DMS153 (cell line): Measurements from ENCODE around the gene SPDYE4.

Source experiments
- DNase-seq: peaks from one replicate; lab custom pipeline; 2025; lab: John Stamatoyannopoulos, UW

The SPDYE4 gene

DNA sequence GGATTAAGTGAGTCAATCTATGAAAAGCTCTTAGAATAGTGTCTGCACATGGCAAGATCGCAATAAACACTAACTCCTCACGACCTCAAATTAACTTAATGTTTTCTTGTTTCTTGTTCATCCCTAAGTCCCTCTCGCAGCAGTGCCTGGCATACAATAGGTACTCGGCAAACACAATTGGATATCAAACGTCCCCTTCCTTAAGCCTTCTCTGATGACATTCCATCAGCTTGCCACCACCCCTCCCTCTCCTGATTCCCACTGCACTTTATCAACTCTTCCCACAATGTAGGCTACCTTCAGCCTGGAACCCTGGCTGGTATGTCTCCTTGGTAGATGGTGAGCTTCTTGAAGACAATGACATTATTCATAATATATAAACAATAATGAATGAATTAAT, 47.1 kb downstream of the SPDYE4 start:
- no peak for DNase-seq

DNA sequence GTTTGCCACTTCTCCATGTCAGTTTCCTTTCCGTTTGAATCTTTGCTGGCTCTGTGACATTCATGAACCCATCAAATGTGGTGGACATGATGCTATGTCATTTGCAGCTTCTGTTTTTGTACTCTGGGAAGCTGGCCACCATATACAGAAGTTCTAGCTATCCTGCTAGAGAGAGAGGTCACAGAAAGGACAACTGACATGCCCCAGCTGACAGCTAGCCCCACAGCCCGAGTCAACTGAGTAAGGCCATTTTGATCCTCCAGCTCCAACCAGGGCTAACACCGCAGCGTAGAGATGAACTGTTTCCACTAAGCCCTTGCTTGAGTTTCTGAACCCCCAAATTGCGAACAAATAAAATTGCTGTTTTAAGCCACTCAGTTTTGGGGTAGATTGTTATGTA, 47.5 kb downstream of the SPDYE4 start:
- no peak for DNase-seq

DNA sequence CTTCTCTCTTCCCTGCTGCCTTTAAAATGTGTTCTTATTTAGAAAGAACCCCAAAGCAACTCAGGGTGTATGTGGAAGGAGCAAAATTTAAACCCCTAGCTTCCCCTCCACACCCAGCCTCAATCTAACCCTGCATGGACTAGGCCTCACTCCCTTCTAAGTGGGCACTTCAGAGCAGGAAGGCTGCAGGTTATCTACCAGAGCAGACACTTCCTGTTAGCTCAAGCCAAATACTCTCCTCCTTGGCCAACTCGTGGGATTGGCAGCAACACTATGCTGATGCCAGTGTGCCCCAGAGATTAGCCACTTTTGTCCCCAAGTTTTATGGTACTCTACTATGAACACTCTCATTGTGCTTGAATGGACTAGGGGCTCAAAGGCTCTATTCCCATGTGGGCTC, 49.3 kb downstream of the SPDYE4 start:
- no peak for DNase-seq

DNA sequence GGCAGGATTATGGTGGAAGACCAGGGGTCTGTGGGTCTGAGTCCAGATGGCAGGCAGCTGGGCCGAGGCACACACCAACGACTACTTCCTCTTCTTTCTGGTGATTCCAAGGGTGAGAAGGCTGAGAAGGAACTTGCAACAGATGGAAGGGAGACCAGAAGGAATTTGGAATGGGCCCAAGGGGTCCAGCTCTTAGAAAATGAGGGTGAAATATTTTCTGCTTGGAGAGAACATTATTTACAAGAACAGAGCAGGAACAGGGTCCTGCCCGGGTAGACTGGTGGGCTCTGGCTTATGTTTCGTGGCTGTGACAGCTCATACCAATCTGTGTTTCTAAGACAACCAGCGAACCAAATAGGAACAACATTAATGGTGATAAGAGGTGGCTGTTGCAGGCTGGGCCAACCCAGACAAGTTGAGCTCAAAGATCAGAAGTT, 50.3 kb downstream of the SPDYE4 start:
- no peak for DNase-seq

DNA sequence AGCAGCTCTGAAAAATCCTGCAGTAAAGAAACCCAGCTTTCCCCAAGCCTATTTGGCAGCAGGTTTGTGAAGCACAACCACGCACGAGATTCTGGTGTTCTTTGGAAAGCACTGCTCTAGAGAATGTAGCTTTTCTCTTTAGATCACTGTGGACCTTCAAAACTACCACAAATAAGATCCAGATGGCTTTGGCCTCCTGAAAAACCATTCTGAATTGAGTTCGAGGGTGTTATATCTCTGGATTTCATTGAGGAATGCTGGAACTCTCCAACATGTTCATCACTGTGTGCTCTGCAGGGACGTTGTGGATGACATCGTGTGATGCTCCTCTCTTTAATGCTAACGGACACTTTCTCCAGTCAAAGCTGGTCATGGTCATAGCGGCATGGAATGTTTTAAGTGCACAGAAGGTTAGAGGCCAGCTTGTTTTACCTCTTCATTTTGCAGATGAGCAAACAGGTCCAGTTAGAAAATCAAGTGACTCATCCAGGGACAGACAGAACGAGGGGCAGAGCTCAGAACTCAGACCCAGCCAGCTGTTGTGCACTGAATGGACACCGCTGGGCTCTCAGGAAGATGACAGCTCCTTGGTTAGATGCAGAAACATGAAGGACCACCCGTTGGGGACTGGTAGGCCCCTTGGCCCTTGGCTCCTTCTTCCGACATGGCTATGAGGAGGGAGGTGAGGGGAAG, 50.9 kb downstream of the SPDYE4 start:
- no peak for DNase-seq

DNA sequence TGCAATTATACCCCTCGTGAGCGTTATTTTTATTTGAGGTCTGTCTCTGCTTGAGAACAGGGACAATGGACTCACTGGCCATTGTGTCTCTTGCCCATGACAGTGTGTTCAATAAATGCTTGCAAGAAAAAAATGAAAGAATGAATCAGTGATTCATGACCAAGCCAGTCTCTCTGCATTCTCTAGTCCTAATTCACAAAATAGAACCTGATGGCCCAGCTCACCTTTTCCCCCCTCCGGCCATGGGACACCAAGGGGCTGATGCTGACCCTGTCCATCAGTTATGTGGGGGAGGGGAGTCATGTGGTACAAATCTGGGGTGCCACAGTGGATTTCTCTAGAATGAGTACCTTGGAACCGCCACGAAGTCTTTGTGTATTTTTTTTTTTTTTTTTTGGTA, 51.9 kb downstream of the SPDYE4 start:
- no peak for DNase-seq

DNA sequence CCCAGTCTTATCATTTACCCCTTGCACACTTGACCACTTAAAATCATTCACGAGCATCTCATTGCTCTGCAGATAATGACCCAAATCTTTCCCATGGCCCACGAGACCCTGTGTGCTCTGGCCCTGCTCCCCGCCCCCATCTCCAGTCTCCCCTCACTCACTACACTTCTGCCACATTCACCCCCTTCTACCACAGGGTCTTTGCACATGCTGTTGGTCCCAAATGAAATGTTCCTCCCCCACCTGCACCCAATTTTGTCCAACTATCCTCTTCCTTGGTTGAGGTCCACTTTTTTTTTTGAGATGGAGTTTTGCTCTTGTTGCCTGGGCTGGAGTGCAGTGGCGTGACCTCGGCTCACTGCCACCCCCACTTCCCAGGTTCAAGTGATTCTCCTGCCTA, 52.9 kb downstream of the SPDYE4 start:
- DNase-seq = no peak

DNA sequence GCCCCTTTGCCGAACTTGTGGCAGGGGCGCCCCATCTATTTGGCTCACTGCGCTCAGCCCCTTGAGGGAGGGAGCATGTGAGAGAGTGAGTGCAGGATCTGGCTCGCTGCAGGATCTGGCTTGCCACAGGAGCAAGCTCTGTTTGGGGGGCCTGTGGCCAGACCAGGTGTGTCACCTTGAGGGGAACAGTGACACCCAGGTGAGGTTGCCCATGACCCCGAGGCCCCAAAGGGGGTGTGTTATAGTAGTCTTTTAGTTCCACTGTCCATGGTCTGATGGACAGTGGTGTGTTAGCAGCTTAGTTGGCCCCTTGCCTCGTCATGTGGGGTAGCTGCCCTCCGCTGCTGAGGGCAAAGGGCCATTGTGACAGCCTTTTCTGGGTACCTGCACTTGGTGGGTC, 55.3 kb downstream of the SPDYE4 start:
- DNase-seq = no peak

DNA sequence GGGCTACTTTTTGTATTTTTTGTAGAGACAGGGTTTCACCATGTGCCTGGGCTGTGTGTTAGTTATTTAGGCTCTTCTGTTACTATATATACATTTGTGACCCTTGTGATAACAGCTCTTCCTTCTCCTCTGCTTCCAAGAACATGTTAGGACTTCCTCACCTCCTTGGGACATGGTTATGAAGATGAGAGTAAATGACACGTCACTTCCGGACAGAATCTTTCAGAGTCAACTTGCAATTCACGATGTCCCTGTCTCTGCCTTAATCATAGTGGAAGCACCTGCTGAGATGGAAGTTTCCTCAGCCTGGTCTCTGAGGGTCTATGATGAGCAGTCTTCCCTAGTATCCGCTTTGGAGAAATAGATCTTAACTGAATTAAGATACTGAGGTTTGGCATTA, 56.6 kb downstream of the SPDYE4 start:
- no peak for DNase-seq

DNA sequence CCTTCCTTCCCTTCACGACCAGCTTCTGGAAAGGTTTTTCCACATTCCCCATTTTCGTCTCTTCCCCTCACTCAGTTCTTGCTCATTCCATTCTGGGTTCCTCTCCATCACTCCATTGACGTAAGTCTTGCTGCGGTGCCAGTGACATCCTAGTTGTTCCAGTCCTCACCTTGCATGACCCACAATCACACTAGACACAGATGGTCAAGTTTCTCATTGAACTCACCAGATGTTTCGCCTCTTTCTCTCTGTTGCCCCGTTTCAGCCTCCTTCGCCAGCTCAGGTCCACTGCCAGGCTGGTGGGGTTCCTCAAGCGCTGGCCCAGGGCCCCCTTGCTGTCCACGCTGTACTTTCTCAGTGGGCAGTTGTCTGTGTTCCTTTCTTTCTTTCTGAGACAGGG, 57.1 kb downstream of the SPDYE4 start:
- DNase-seq = no peak
